ENCODE data around the gene ZPBP2.

The ZPBP2 gene

GRCh38 chr17:39908789-39909352, 40.9 kb downstream of the ZPBP2 start:
- ChIA-PET CTCF (interaction anchor here (0.6 to 0.7 kb wide), 2 partner anchors 8 to 47 kb away, joined by 3 to 4 read pairs; no protein-coding TSS in a partner anchor), POLR2A (no interaction called here)
- Histone ChIP-seq H3K4me1 (ENCODE audit: control insufficient read depth, insufficient read depth, low read length) (no peaks in the 10 kb centered on the region), H3K27ac (ENCODE audit: extremely low read depth, low read depth, low read length) (no peak overlapping the region), H3K36me3 (ENCODE audit: control insufficient read depth in 2 of 2, insufficient read depth in 1 of 2, low read length in 2 of 2) (peaks cover 3 to 32% of the 10 kb centered on the region in 2 experiments; a peak in 2 of 3 replicates), H3K4me3 (ENCODE audit: low read depth, low read length) (no peak overlapping the region), H3K9me3 (ENCODE audit: control insufficient read depth, insufficient read depth, low read depth, low read length) (no peaks in the 10 kb centered on the region)
- TF ChIP-seq ZBTB10 (tag by site-specific recombination; IDR thresholded peaks at IDR 0.05): no peak
- no peak for TF ChIP-seq ZNF621 (tag by site-specific recombination; IDR thresholded peaks at IDR 0.05)
- TF ChIP-seq, protein P1, sequence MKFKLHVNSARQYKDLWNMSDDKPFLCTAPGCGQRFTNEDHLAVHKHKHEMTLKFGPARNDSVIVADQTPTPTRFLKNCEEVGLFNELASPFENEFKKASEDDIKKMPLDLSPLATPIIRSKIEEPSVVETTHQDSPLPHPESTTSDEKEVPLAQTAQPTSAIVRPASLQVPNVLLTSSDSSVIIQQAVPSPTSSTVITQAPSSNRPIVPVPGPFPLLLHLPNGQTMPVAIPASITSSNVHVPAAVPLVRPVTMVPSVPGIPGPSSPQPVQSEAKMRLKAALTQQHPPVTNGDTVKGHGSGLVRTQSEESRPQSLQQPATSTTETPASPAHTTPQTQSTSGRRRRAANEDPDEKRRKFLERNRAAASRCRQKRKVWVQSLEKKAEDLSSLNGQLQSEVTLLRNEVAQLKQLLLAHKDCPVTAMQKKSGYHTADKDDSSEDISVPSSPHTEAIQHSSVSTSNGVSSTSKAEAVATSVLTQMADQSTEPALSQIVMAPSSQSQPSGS (tag by site-specific recombination; IDR thresholded peaks at IDR 0.05; ENCODE audit: low read depth): no peak
- TF ChIP-seq ZNF571 (tag by site-specific recombination; IDR thresholded peaks at IDR 0.05): no peak
- no peak for TF ChIP-seq ZNF488 (tag by site-specific recombination; IDR thresholded peaks at IDR 0.05)
- TF ChIP-seq ZNF19 (tag by site-specific recombination; IDR thresholded peaks at IDR 0.05; ENCODE audit: low read depth): no peak
- no peak for TF ChIP-seq ZNF10 (tag by site-specific recombination; IDR thresholded peaks at IDR 0.05)
- no peak for TF ChIP-seq ZNF341 (tag by site-specific recombination; IDR thresholded peaks at IDR 0.05; ENCODE audit: low read depth)
- TF ChIP-seq KLF10 (tag by site-specific recombination; IDR thresholded peaks at IDR 0.05): no peak
- TF ChIP-seq ZNF292 (tag by site-specific recombination; IDR thresholded peaks at IDR 0.05; ENCODE audit: borderline replicate concordance, low read depth): no peak
- no peak for TF ChIP-seq OSR2 (tag by site-specific recombination; IDR thresholded peaks at IDR 0.05)
- no peak for TF ChIP-seq MEIS1 (CRISPR knock-in tag; IDR thresholded peaks at IDR 0.05; ENCODE audit: borderline replicate concordance)
- TF ChIP-seq, protein P2, sequence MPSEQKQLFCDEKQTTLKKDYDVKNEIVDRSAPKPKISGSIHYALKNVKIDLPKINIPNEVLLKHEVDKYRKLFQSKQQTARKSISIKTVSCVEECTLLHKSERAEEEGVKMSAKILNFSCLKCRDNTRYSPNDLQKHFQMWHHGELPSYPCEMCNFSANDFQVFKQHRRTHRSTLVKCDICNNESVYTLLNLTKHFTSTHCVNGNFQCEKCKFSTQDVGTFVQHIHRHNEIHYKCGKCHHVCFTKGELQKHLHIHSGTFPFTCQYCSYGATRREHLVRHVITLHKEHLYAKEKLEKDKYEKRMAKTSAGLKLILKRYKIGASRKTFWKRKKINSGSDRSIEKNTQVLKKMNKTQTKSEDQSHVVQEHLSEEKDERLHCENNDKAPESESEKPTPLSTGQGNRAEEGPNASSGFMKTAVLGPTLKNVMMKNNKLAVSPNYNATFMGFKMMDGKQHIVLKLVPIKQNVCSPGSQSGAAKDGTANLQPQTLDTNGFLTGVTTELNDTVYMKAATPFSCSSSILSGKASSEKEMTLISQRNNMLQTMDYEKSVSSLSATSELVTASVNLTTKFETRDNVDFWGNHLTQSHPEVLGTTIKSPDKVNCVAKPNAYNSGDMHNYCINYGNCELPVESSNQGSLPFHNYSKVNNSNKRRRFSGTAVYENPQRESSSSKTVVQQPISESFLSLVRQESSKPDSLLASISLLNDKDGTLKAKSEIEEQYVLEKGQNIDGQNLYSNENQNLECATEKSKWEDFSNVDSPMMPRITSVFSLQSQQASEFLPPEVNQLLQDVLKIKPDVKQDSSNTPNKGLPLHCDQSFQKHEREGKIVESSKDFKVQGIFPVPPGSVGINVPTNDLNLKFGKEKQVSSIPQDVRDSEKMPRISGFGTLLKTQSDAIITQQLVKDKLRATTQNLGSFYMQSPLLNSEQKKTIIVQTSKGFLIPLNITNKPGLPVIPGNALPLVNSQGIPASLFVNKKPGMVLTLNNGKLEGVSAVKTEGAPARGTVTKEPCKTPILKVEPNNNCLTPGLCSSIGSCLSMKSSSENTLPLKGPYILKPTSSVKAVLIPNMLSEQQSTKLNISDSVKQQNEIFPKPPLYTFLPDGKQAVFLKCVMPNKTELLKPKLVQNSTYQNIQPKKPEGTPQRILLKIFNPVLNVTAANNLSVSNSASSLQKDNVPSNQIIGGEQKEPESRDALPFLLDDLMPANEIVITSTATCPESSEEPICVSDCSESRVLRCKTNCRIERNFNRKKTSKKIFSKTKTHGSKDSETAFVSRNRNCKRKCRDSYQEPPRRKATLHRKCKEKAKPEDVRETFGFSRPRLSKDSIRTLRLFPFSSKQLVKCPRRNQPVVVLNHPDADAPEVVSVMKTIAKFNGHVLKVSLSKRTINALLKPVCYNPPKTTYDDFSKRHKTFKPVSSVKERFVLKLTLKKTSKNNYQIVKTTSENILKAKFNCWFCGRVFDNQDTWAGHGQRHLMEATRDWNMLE (tag by site-specific recombination; conservative IDR thresholded peaks at IDR 0.05; ENCODE audit: low read depth): no peak
- TF ChIP-seq ZNF658 (tag by site-specific recombination; IDR thresholded peaks at IDR 0.05): no peak

DNA sequence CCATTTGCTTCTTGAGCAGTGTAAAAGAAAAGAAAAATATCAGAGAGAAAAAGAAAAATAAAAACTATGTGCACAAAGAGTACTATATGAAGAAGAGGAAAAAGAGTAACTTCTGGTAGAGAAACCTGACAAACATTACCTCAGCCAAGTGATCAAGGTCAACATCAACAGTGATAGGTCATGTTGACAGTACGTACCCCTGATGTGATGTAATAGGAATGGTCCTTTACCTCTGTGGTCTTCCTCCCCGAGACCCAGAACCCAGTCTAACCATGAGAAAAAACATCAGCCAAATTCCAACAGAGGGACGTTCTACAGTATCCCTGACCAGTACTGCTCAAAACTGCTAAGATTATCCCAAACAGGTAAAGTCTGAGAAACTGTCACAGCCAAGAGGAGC, 46.0 kb downstream of the ZPBP2 start:
- POLR2A ChIA-PET: no interaction called here
- no peaks in the 10 kb centered on the region for H3K9me3 ChIP-seq (ENCODE audit: control insufficient read depth, insufficient read depth, low read depth, low read length)
- TF ChIP-seq ZNF658 (tag by site-specific recombination; IDR thresholded peaks at IDR 0.05): no peak
- TF ChIP-seq ZNF664 (tag by site-specific recombination; IDR thresholded peaks at IDR 0.05): no peak
- no peak for TF ChIP-seq ZNF138 (tag by site-specific recombination; IDR thresholded peaks at IDR 0.05; ENCODE audit: borderline replicate concordance)
- TF ChIP-seq ZNF140 (tag by site-specific recombination; IDR thresholded peaks at IDR 0.05): no peak
- no peak for TF ChIP-seq MYNN (tag by site-specific recombination; IDR thresholded peaks at IDR 0.05; ENCODE audit: borderline replicate concordance)
- no peak for TF ChIP-seq ZBTB6 (tag by site-specific recombination; IDR thresholded peaks at IDR 0.05)
- CTCF ChIA-PET: interaction anchor here (0.6 to 0.9 kb wide), 2 partner anchors 45 to 197 kb away, joined by 3 to 5 read pairs; no protein-coding TSS in a partner anchor
- no peak overlapping the region for H3K27ac ChIP-seq (ENCODE audit: extremely low read depth, low read depth, low read length)
- H3K4me1 ChIP-seq (ENCODE audit: control insufficient read depth, insufficient read depth, low read length): no peaks in the 10 kb centered on the region
- H3K4me3 ChIP-seq (ENCODE audit: low read depth, low read length): no peak overlapping the region
- peaks cover 3 to 30% of the 10 kb centered on the region in 2 experiments; a peak in 2 of 3 replicates for H3K36me3 ChIP-seq (ENCODE audit: control insufficient read depth in 2 of 2, insufficient read depth in 1 of 2, low read length in 2 of 2)
